Measurements from ENCODE around the gene SEC14L5.

The SEC14L5 gene

DNA sequence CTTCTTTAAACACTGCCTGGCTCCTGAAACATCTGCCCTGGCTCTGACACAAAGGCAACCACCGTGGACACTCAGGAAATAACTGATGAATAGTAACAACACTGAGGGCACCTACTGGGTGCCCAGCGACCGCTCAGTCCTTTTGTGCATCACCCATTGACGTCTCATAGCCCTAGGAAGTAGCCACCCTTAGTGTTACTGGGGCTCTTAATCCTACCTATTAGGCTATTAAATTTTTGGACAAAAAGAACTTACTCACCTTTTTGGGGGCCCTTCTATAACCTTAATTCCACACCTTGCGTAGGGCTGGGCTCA is 32.9 kb upstream of the SEC14L5 start:
- no peak overlapping the region for H3K4me3 ChIP-seq (ENCODE audit: low read length, poor library complexity, severe bottlenecking)
- no peaks in the 10 kb centered on the region; the same call in 1 of the 2 replicates for H3K9me3 ChIP-seq (ENCODE audit: insufficient read depth, low read depth, low read length)
- H3K79me2 ChIP-seq (ENCODE audit: insufficient read depth, low read length): no peaks in the 10 kb centered on the region
- no peaks in the 10 kb centered on the region for H3K4me1 ChIP-seq (ENCODE audit: insufficient read depth, low read length, poor library complexity, severe bottlenecking)
- H3K9ac ChIP-seq (ENCODE audit: low read depth, low read length, poor library complexity, severe bottlenecking): no peak overlapping the region
- H3K36me3 ChIP-seq (ENCODE audit: insufficient read depth, low read length): no peaks in the 10 kb centered on the region
- H3K27me3 ChIP-seq (ENCODE audit: insufficient read depth, low read length, poor library complexity, severe bottlenecking): no peaks in the 10 kb centered on the region
- H3K9me2 ChIP-seq (replicated peaks; ENCODE audit: low read depth, low read length): no peaks in the 10 kb centered on the region
- TF ChIP-seq EZH2phosphoT487 (IDR thresholded peaks at IDR 0.05; ENCODE audit: borderline replicate concordance): no peak
- no peak for TF ChIP-seq CTCF (conservative IDR thresholded peaks at IDR 0.05; ENCODE audit: low read length)
- no peaks in the 10 kb centered on the region for H4K20me1 ChIP-seq (ENCODE audit: insufficient read depth, low read length, poor library complexity, severe bottlenecking)
- no peak overlapping the region for H2AFZ ChIP-seq (ENCODE audit: low read length)
- no peak overlapping the region for H3K4me2 ChIP-seq (ENCODE audit: low read depth, low read length, poor library complexity, severe bottlenecking)
- no peaks in the 10 kb centered on the region for H3F3A ChIP-seq (ENCODE audit: low read depth)

GRCh38 chr16:4925791-4926190 is 32.3 kb upstream of the SEC14L5 start:
- TF ChIP-seq CTCF (conservative IDR thresholded peaks at IDR 0.05; ENCODE audit: low read length): no peak
- no peak for TF ChIP-seq EZH2phosphoT487 (IDR thresholded peaks at IDR 0.05; ENCODE audit: borderline replicate concordance)
- Histone ChIP-seq H3K9ac (ENCODE audit: low read depth, low read length, poor library complexity, severe bottlenecking) (no peak overlapping the region), H3K4me3 (ENCODE audit: low read length, poor library complexity, severe bottlenecking) (no peak overlapping the region), H3K79me2 (ENCODE audit: insufficient read depth, low read length) (no peaks in the 10 kb centered on the region), H4K20me1 (ENCODE audit: insufficient read depth, low read length, poor library complexity, severe bottlenecking) (no peaks in the 10 kb centered on the region), H3K27me3 (ENCODE audit: insufficient read depth, low read length, poor library complexity, severe bottlenecking) (no peaks in the 10 kb centered on the region), H3K4me2 (ENCODE audit: low read depth, low read length, poor library complexity, severe bottlenecking) (no peak overlapping the region), H3K9me3 (ENCODE audit: insufficient read depth, low read depth, low read length) (no peaks in the 10 kb centered on the region; the same call in 1 of the 2 replicates), H3K9me2 (replicated peaks; ENCODE audit: low read depth, low read length) (no peaks in the 10 kb centered on the region), H3F3A (ENCODE audit: low read depth) (no peaks in the 10 kb centered on the region), H3K36me3 (ENCODE audit: insufficient read depth, low read length) (no peaks in the 10 kb centered on the region), H3K4me1 (ENCODE audit: insufficient read depth, low read length, poor library complexity, severe bottlenecking) (no peaks in the 10 kb centered on the region), H2AFZ (ENCODE audit: low read length) (no peak overlapping the region)

DNA sequence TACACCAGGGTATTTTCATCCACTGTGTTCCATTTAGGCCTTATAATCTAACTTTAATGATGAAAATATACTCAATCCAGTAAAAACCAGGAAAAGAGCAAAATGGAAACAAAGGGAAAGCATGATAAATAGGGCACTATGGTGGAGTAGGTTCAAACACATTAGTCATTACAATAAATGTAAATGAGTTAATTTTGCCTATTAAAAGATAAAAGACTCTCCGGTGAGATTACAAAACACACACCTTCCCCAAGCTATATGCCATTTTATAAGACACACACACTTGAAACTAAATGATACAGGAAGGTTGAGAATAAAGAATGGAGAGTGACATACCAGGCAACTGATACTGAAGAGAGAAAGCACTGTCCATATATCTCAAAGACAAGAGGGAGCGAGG is 31.2 kb upstream of the SEC14L5 start:
- no peak overlapping the region for H2AFZ ChIP-seq (ENCODE audit: low read length)

More for the DNA sequence above, 31.2 kb upstream of the SEC14L5 start:
- no peak for TF ChIP-seq CTCF (conservative IDR thresholded peaks at IDR 0.05; ENCODE audit: low read length)
- TF ChIP-seq EZH2phosphoT487 (IDR thresholded peaks at IDR 0.05; ENCODE audit: borderline replicate concordance): no peak
- Histone ChIP-seq H3K9me3 (ENCODE audit: insufficient read depth, low read depth, low read length) (no peaks in the 10 kb centered on the region; the same call in 1 of the 2 replicates), H3K79me2 (ENCODE audit: insufficient read depth, low read length) (no peaks in the 10 kb centered on the region), H3K9ac (ENCODE audit: low read depth, low read length, poor library complexity, severe bottlenecking) (no peak overlapping the region), H3K9me2 (replicated peaks; ENCODE audit: low read depth, low read length) (no peaks in the 10 kb centered on the region), H3F3A (ENCODE audit: low read depth) (no peaks in the 10 kb centered on the region), H3K27me3 (ENCODE audit: insufficient read depth, low read length, poor library complexity, severe bottlenecking) (no peaks in the 10 kb centered on the region), H3K4me1 (ENCODE audit: insufficient read depth, low read length, poor library complexity, severe bottlenecking) (no peaks in the 10 kb centered on the region), H3K36me3 (ENCODE audit: insufficient read depth, low read length) (no peaks in the 10 kb centered on the region), H4K20me1 (ENCODE audit: insufficient read depth, low read length, poor library complexity, severe bottlenecking) (no peaks in the 10 kb centered on the region), H3K4me3 (ENCODE audit: low read length, poor library complexity, severe bottlenecking) (no peak overlapping the region), H3K4me2 (ENCODE audit: low read depth, low read length, poor library complexity, severe bottlenecking) (no peak overlapping the region)

All from Loucy (cell line).